Measurements from ENCODE around the gene SORCS3.

- TF ChIP-seq CTCF (IDR thresholded peaks at IDR 0.05) = no peak
- TF ChIP-seq EZH2 (IDR thresholded peaks at IDR 0.05; ENCODE audit: borderline replicate concordance, insufficient read depth, low read depth, low read length, poor library complexity, severe bottlenecking) = no peak
Observed at GRCh38 chr10:104957178-104957841, 316.2 kb downstream of the SORCS3 start.

All from B cell (primary cell).